HCT116 (cell line): Measurements from ENCODE around the gene ABCA3. TPM values are rescaled to one million over a fixed set of nuclear protein-coding genes. Genes with fewer than 3 reads are reported as not detected.

Experiments
- ATAC-seq: fragments of 200-7000 bp; cut with Tn5 transposase; 2 replicates; pipeline ENCODE4 v1.9.1; 2020; ENCODE audit warnings: mild to moderate bottlenecking, moderate library complexity
- BruUV-seq: library from RNA; stranded (reverse); fragments of 400-500 nt; replicated peaks from 2 replicates; lab custom pipeline; 2021; lab: Mats Ljungman, UMichigan
- CTCF ChIA-PET: fragments of 300-600 bp; sonication (Branson Sonifier 250); formaldehyde crosslinking; loops from one replicate; lab custom pipeline; 2021; ENCODE audit warnings: antibody characterized with exemption; lab: Charles Lee
- POLR2A ChIA-PET: fragments of 300-600, 350-600 bp; sonication (Branson Sonifier 250); formaldehyde crosslinking; loops from one replicate; lab custom pipeline; 2021; ENCODE audit warnings: antibody characterized with exemption; lab: Charles Lee
- RAD21 ChIA-PET, 2 experiments: fragments of 300-600 bp; sonication (Branson Sonifier 250); formaldehyde crosslinking; loops; one replicate each; lab custom pipeline; 2023; ENCODE audit warnings: low total read pairs in 2 of 2; ENCODE audit not compliant: uncharacterized antibody in 2 of 2, unreplicated experiment in 2 of 2, low non-redundant PET in 1 of 2; lab: Charles Lee
- DNase-seq: peaks from one replicate; pipeline ENCODE4 v3.0.0-alpha.2; 2010; ENCODE audit warnings: low read depth, low spot score
- H2AFZ ChIP-seq: fragments of 200-600 bp; shearing (Covaris generic), sonication (generic); 2 replicates; pipeline ENCODE4 v1.6.1; 2017; ENCODE audit warnings: low read depth, mixed run types, mixed read lengths, antibody characterized with exemption, low read length; ENCODE audit not compliant: poor library complexity, severe bottlenecking
- H3K27ac ChIP-seq: 2 replicates; pipeline ENCODE4 v1.5.1; 2012; ENCODE audit warnings: low read depth, low read length
- H3K27me3 ChIP-seq: fragments of 200-600 bp; sonication (generic); 2 replicates; pipeline ENCODE4 v1.6.1; 2016; ENCODE audit warnings: mixed run types, low read length, mixed read lengths; ENCODE audit not compliant: insufficient read depth
- H3K36me3 ChIP-seq, 2 experiments: fragments of 200-500 bp in 1 of 2; fragments of 200-600 bp in 1 of 2; sonication (Bioruptor generic) in 1 of 2; sonication (generic) in 1 of 2; 2 replicates each; pipeline versions ENCODE4 v1.5.1 to v1.6.1; 2014 to 2016; ENCODE audit warnings: low read length in 2 of 2, inconsistent platforms in 1 of 2, mixed read lengths in 1 of 2, mixed run types in 1 of 2; ENCODE audit not compliant: insufficient read depth in 2 of 2, control insufficient read depth in 1 of 2
- H3K4me1 ChIP-seq, 2 experiments: fragments of 200-600 bp in 1 of 2; sonication (generic) in 1 of 2; 2 replicates each; pipeline versions ENCODE4 v1.5.1 to v1.6.1; 2012 to 2017; ENCODE audit warnings: low read length in 2 of 2, inconsistent platforms in 1 of 2, mild to moderate bottlenecking in 1 of 2, mixed read lengths in 1 of 2, mixed run types in 1 of 2, moderate library complexity in 1 of 2; ENCODE audit not compliant: insufficient read depth in 2 of 2, control insufficient read depth in 1 of 2
- H3K4me2 ChIP-seq: fragments of 200-600 bp; sonication (generic); 2 replicates; pipeline ENCODE4 v1.6.1; 2017; ENCODE audit warnings: mixed run types, low read length, mixed read lengths
- H3K4me3 ChIP-seq, 2 experiments: fragments of 200-600 bp in 1 of 2; sonication (generic) in 1 of 2; replicated peaks in 1 of 2; 2 replicates each; pipeline ENCODE4 v1.5.1; 2011 to 2016; ENCODE audit warnings: low read length in 2 of 2, control low read depth in 1 of 2, low read depth in 1 of 2, mild to moderate bottlenecking in 1 of 2, mixed read lengths in 1 of 2, mixed run types in 1 of 2
- H3K79me2 ChIP-seq: fragments of 200-600 bp; sonication (generic); 2 replicates; pipeline ENCODE4 v1.6.1; 2017; ENCODE audit warnings: mild to moderate bottlenecking, mixed run types, low read length, moderate library complexity, mixed read lengths; ENCODE audit not compliant: insufficient read depth
- H3K9ac ChIP-seq: fragments of 200-600 bp; sonication (generic); 2 replicates; pipeline ENCODE4 v1.6.1; 2016; ENCODE audit warnings: low read length, mixed read lengths
- H3K9me2 ChIP-seq: fragments of 200-600 bp; sonication (generic), shearing (Covaris generic); 2 replicates; pipeline ENCODE4 v1.6.1; 2017; ENCODE audit warnings: mixed run types, mild to moderate bottlenecking, moderate library complexity; ENCODE audit not compliant: insufficient read depth
- H3K9me3 ChIP-seq, 2 experiments: fragments of 200-500 bp in 1 of 2; fragments of 200-600 bp in 1 of 2; sonication (Bioruptor generic) in 1 of 2; sonication (generic) in 1 of 2; 2 replicates each; pipeline ENCODE4 v1.6.1; 2014 to 2017; ENCODE audit warnings: low read length in 2 of 2, mixed read lengths in 2 of 2, inconsistent platforms in 1 of 2, low read depth in 1 of 2, mild to moderate bottlenecking in 1 of 2, mixed run types in 1 of 2, moderate library complexity in 1 of 2; ENCODE audit not compliant: control insufficient read depth in 1 of 2, insufficient read depth in 1 of 2
- H4K20me1 ChIP-seq: fragments of 200-600 bp; sonication (generic), shearing (Covaris generic); 2 replicates; pipeline ENCODE4 v1.6.1; 2017; ENCODE audit warnings: mixed run types, mild to moderate bottlenecking, moderate library complexity; ENCODE audit not compliant: insufficient read depth
- CBX3 ChIP-seq: IDR thresholded peaks from 2 replicates; pipeline ENCODE4 v1.6.1; 2012; ENCODE audit warnings: low read depth
- CEBPB ChIP-seq: IDR thresholded peaks from 2 replicates; pipeline ENCODE4 v1.6.1; 2012; ENCODE audit warnings: low read depth
- ELF1 ChIP-seq: IDR thresholded peaks from 2 replicates; pipeline ENCODE4 v1.6.1; 2012; ENCODE audit warnings: low read depth, borderline replicate concordance
- EZH2 ChIP-seq: fragments of 200-600 bp; sonication (generic); IDR thresholded peaks from 2 replicates; pipeline ENCODE4 v1.6.1; 2017; ENCODE audit warnings: antibody characterized with exemption, mixed run types
- FOSL1 ChIP-seq: IDR thresholded peaks from 2 replicates; pipeline ENCODE4 v1.6.1; 2012; ENCODE audit warnings: low read depth
- JUND ChIP-seq: IDR thresholded peaks from 2 replicates; pipeline ENCODE4 v1.6.1; 2012
- POLR2A ChIP-seq: IDR thresholded peaks from 2 replicates; pipeline ENCODE4 v1.7.0; 2011; ENCODE audit warnings: borderline replicate concordance; ENCODE audit not compliant: insufficient read depth, insufficient read length; ENCODE audit errors: extremely low read depth
- POLR2AphosphoS5 ChIP-seq: IDR thresholded peaks from 2 replicates; pipeline ENCODE4 v1.6.1; 2011; ENCODE audit warnings: mild to moderate bottlenecking, low read depth, low read length, moderate library complexity
- SP1 ChIP-seq: IDR thresholded peaks from 2 replicates; pipeline ENCODE4 v1.6.1; 2012; ENCODE audit warnings: low read depth
- TCF7L2 ChIP-seq: IDR thresholded peaks from 2 replicates; pipeline ENCODE4 v1.7.0; 2011; ENCODE audit warnings: borderline replicate concordance, inconsistent platforms; ENCODE audit not compliant: insufficient read depth, insufficient read length; ENCODE audit errors: extremely low read depth
- YY1 ChIP-seq: IDR thresholded peaks from 2 replicates; pipeline ENCODE4 v1.6.1; 2011; ENCODE audit warnings: low read length, low read depth, moderate library complexity, mild to moderate bottlenecking; ENCODE audit not compliant: insufficient replicate concordance; ENCODE audit errors: extremely low read depth
- ZNF274 ChIP-seq: fragments of 200-500 bp; sonication (Bioruptor generic); IDR thresholded peaks from 2 replicates; pipeline ENCODE4 v1.6.1; 2014; ENCODE audit warnings: mild to moderate bottlenecking, low read depth, low read length, inconsistent platforms
- intact Hi-C: fragments of 100-400 bp; cut with micrococcal nuclease; formaldehyde crosslinking; loops from 2 replicates; pipeline ENCODE4 v1.10.0; 2022
- total RNA-seq: library from RNA; stranded (reverse); gene quantifications from one replicate; pipeline ENCODE4 v1.2.1, GENCODE V29; 2021; ENCODE audit not compliant: unreplicated experiment
- TF ChIP-seq, protein P1 (sequence below): IDR thresholded peaks from 2 replicates; pipeline ENCODE4 v1.6.1; 2012
- TF ChIP-seq, protein P2 (sequence below): IDR thresholded peaks from 2 replicates; pipeline ENCODE4 v1.6.1; 2012
- TF ChIP-seq, protein P3 (sequence below), 3 experiments: fragments of 200-600 bp in 1 of 3; sonication (generic) in 1 of 3; IDR thresholded peaks in 2 of 3; conservative IDR thresholded peaks in 1 of 3; 2 replicates each; pipeline ENCODE4 v1.5.1; 2012 to 2017; ENCODE audit warnings: low read depth in 2 of 3, low read length in 2 of 3, antibody characterized with exemption in 1 of 3, borderline replicate concordance in 1 of 3, control low read depth in 1 of 3, mild to moderate bottlenecking in 1 of 3, mixed read lengths in 1 of 3, mixed run types in 1 of 3, moderate library complexity in 1 of 3; ENCODE audit not compliant: insufficient read depth in 1 of 3

Gene ABCA3
- total RNA-seq, 1 experiment from 2014 or later: 5.4 TPM

DNA sequence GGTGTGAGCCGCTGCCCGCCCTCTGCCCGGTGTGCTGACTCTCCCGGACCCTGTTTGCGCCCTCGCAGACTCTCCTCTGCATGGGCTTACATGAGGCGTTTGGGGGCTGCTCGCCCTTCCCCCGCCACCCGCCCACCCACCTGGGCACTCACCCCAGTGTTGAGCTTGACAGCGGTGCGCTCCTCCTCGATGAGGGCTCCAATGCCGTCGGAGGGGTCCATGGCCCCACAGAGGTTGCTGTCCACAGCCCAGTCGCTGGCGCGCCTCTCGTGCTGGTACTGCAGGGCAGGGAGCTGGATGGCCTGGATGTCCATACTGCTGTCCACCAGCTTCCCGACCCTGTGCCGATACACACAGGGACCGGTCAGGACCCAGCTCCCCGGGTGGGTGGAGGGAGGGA, 51.2 kb downstream of the ABCA3 start (continued):
- TF ChIP-seq FOSL1 (no peak), ELF1 (no peak), ZNF274 (no peak), YY1 (no peak), CEBPB (no peak), CBX3 (no peak), SP1 (no peak), JUND (no peak)
- TF ChIP-seq, protein P1, sequence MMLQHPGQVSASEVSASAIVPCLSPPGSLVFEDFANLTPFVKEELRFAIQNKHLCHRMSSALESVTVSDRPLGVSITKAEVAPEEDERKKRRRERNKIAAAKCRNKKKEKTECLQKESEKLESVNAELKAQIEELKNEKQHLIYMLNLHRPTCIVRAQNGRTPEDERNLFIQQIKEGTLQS: no peak
- TF ChIP-seq, protein P2, sequence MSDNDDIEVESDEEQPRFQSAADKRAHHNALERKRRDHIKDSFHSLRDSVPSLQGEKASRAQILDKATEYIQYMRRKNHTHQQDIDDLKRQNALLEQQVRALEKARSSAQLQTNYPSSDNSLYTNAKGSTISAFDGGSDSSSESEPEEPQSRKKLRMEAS: no peak

DNA sequence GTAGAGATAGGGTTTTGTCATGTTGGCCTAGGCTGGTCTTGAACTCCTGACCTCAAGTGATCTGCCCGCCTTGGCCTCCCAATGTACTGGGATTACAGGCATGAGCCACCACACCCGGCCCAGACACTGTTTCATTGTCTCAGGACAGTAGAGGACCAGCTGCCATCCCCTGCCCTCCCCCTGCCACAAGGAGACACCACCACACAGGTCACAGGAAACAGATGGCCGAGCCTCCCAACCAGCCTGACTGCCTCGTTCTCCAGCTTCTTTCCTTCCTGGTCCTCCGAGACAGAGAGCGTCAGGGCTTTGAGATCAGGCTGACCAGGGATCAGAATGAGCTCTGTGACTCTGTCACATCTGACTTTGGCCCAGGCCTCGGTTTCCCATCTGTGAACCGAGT, 51.8 kb downstream of the ABCA3 start:
- CTCF ChIA-PET: no interaction called here
- POLR2A ChIA-PET: no interaction called here
- RAD21 ChIA-PET: no interaction called here

More for the DNA sequence above, 51.8 kb downstream of the ABCA3 start:
- no peaks in the 10 kb centered on the region for H4K20me1 ChIP-seq
- H3K4me1 ChIP-seq: no peaks in the 10 kb centered on the region
- no peak overlapping the region for H3K9ac ChIP-seq
- no TSS peak for BruUV-seq
- H3K4me3 ChIP-seq: no peak overlapping the region
- H3K9me3 ChIP-seq: no peaks in the 10 kb centered on the region
- H3K36me3 ChIP-seq: no peaks in the 10 kb centered on the region
- no peak overlapping the region for H3K27ac ChIP-seq
- H3K9me2 ChIP-seq: no peaks in the 10 kb centered on the region
- intact Hi-C loops: no loop called here
- DNase-seq: no peak
- no peak overlapping the region for H3K4me2 ChIP-seq
- TF ChIP-seq, protein P1: no peak
- TF ChIP-seq POLR2AphosphoS5: no peak
- TF ChIP-seq ELF1: no peak
- TF ChIP-seq EZH2: no peak
- TF ChIP-seq, protein P3, sequence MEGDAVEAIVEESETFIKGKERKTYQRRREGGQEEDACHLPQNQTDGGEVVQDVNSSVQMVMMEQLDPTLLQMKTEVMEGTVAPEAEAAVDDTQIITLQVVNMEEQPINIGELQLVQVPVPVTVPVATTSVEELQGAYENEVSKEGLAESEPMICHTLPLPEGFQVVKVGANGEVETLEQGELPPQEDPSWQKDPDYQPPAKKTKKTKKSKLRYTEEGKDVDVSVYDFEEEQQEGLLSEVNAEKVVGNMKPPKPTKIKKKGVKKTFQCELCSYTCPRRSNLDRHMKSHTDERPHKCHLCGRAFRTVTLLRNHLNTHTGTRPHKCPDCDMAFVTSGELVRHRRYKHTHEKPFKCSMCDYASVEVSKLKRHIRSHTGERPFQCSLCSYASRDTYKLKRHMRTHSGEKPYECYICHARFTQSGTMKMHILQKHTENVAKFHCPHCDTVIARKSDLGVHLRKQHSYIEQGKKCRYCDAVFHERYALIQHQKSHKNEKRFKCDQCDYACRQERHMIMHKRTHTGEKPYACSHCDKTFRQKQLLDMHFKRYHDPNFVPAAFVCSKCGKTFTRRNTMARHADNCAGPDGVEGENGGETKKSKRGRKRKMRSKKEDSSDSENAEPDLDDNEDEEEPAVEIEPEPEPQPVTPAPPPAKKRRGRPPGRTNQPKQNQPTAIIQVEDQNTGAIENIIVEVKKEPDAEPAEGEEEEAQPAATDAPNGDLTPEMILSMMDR (IDR thresholded peaks at IDR 0.05 in 2 of 3, conservative IDR thresholded peaks at IDR 0.05 in 1 of 3; ENCODE audit: borderline replicate concordance in 1 of 3, insufficient read depth in 1 of 3, low read depth in 2 of 3, low read length in 2 of 3): no peak
- TF ChIP-seq CEBPB: no peak
- no peak for TF ChIP-seq TCF7L2
- TF ChIP-seq, protein P2: no peak
- TF ChIP-seq POLR2A: no peak
- TF ChIP-seq FOSL1: no peak
- no peak for TF ChIP-seq JUND
- TF ChIP-seq SP1: no peak
- TF ChIP-seq, all 23 proteins: peak for 0
- H3K27me3 ChIP-seq: no peaks in the 10 kb centered on the region
- no peaks in the 10 kb centered on the region for H3K79me2 ChIP-seq
- ATAC-seq: no peak
- no peak overlapping the region for H2AFZ ChIP-seq
